Endothelial cell of umbilical vein (primary cell): ENCODE results near the gene MT1HL1.

Source experiments
- CTCF ChIP-seq, 2 donors: IDR thresholded peaks; 1 replicate in 1 of 2; 2 replicates in 1 of 2; pipeline ENCODE4 v1.5.1; 2011; ENCODE audit warnings: low read length in 2 of 2, mild to moderate bottlenecking in 2 of 2, moderate library complexity in 2 of 2, control low read depth in 1 of 2, inconsistent platforms in 1 of 2, low read depth in 1 of 2; ENCODE audit not compliant: insufficient read depth in 1 of 2; ENCODE audit errors: extremely low read depth in 1 of 2
- EZH2 ChIP-seq: IDR thresholded peaks from 2 replicates; pipeline ENCODE4 v1.6.1; 2012; ENCODE audit warnings: borderline replicate concordance, low read depth, mild to moderate bottlenecking, moderate library complexity, low read length, inconsistent platforms; ENCODE audit not compliant: severe bottlenecking
- GATA2 ChIP-seq: IDR thresholded peaks from 2 replicates; pipeline ENCODE4 v1.7.0; 2011; ENCODE audit warnings: low read depth, mild to moderate bottlenecking, moderate library complexity, mixed read lengths, low read length; ENCODE audit not compliant: insufficient read length, insufficient read depth
- JUN ChIP-seq: IDR thresholded peaks from 2 replicates; pipeline ENCODE4 v1.6.1; 2011; ENCODE audit warnings: borderline replicate concordance, low read depth; ENCODE audit not compliant: insufficient read length, insufficient read depth
- MAX ChIP-seq: IDR thresholded peaks from 2 replicates; pipeline ENCODE4 v1.6.1; 2011; ENCODE audit not compliant: insufficient read depth, insufficient read length
- MYC ChIP-seq: IDR thresholded peaks from one replicate; pipeline ENCODE4 v1.6.1; 2011; ENCODE audit warnings: mild to moderate bottlenecking, low read depth, low read length
- POLR2A ChIP-seq: IDR thresholded peaks from 2 replicates; pipeline ENCODE4 v1.6.1; 2012; ENCODE audit warnings: low read depth, mild to moderate bottlenecking, control low read depth, low read length
- POLR2AphosphoS5 ChIP-seq: IDR thresholded peaks from 2 replicates; pipeline ENCODE4 v1.6.1; 2012; ENCODE audit warnings: low read depth, mild to moderate bottlenecking, control low read depth, low read length, moderate library complexity; ENCODE audit not compliant: insufficient read depth

DNA sequence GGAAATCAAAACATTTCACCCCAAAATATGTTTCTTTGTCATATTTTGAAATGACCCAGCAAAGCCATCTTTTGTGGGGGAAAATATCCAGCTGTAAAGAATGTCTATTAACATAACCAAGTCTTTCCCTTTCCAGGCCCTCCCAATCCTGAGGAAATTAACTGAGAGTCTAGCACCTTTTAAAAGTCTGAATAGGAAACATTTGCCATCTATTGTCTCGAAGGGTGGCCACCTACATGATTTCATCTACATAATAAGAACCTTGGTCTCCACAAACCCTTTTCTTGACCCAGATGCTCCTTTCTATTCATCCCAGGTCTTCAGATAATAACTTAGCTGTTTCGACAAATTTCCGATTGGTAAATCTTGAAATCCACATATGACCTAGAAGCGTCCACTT lies 5.4 kb upstream of the MT1HL1 start:
- TF ChIP-seq POLR2AphosphoS5, result no peak
- no peak for TF ChIP-seq CTCF (IDR thresholded peaks at IDR 0.05; ENCODE audit: extremely low read depth in 1 of 2, insufficient read depth in 1 of 2, low read depth in 1 of 2, low read length in 2 of 2)
- TF ChIP-seq MAX, result no peak
- TF ChIP-seq JUN, result no peak
- no peak for TF ChIP-seq POLR2A
- TF ChIP-seq EZH2, result no peak
- no peak for TF ChIP-seq MYC
- no peak for TF ChIP-seq GATA2
